GM06990 (cell line): ENCODE results near the gene ETV5.

ENCODE experiments used
- DNase-seq: peaks from one replicate; pipeline ENCODE4 v3.0.0-alpha.2; 2011; ENCODE audit not compliant: insufficient read length; ENCODE audit errors: extremely low read depth
- H3K27me3 ChIP-seq: replicated peaks from 2 replicates; pipeline ENCODE4 v1.6.0; 2011; ENCODE audit warnings: low read length; ENCODE audit not compliant: control insufficient read depth, insufficient read depth
- H3K36me3 ChIP-seq: 2 replicates; pipeline ENCODE4 v1.5.1; 2011; ENCODE audit warnings: low read length; ENCODE audit not compliant: control insufficient read depth, insufficient read depth
- H3K4me3 ChIP-seq: replicated peaks from 2 replicates; pipeline ENCODE4 v1.5.1; 2011; ENCODE audit warnings: low read depth, mild to moderate bottlenecking, control low read depth, low read length
- TF ChIP-seq, protein P1 (sequence below): IDR thresholded peaks from 2 replicates; pipeline ENCODE4 v1.5.1; 2011; ENCODE audit warnings: low read length, control low read depth, mild to moderate bottlenecking, inconsistent platforms; ENCODE audit not compliant: insufficient read depth, poor library complexity, severe bottlenecking

ETV5 gene

DNA sequence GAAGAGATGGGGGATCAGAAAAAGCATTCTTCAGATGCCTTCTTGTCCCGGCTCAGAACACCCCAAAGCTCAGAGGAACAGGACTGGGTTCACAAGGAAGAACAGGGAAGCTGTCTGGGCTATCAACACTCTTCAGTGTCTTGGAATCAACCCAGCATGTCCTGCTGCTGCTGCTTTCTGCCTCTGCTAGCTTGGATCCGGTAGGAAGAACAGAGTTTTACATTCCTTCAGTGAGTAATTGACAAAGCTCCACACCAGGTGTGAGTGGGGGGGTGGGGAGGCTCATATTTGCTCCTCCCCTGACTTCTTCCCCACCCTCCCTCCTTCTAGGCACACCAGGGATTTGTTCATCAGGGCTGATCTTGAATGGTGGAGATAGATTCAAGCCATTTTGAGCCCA, 13.1 kb upstream of the ETV5 start:
- TF ChIP-seq, protein P1, sequence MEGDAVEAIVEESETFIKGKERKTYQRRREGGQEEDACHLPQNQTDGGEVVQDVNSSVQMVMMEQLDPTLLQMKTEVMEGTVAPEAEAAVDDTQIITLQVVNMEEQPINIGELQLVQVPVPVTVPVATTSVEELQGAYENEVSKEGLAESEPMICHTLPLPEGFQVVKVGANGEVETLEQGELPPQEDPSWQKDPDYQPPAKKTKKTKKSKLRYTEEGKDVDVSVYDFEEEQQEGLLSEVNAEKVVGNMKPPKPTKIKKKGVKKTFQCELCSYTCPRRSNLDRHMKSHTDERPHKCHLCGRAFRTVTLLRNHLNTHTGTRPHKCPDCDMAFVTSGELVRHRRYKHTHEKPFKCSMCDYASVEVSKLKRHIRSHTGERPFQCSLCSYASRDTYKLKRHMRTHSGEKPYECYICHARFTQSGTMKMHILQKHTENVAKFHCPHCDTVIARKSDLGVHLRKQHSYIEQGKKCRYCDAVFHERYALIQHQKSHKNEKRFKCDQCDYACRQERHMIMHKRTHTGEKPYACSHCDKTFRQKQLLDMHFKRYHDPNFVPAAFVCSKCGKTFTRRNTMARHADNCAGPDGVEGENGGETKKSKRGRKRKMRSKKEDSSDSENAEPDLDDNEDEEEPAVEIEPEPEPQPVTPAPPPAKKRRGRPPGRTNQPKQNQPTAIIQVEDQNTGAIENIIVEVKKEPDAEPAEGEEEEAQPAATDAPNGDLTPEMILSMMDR: no peak
- no peak for DNase-seq
- Histone ChIP-seq H3K4me3 (no peak overlapping the region), H3K36me3 (no peaks in the 10 kb centered on the region), H3K27me3 (no peaks in the 10 kb centered on the region)

DNA sequence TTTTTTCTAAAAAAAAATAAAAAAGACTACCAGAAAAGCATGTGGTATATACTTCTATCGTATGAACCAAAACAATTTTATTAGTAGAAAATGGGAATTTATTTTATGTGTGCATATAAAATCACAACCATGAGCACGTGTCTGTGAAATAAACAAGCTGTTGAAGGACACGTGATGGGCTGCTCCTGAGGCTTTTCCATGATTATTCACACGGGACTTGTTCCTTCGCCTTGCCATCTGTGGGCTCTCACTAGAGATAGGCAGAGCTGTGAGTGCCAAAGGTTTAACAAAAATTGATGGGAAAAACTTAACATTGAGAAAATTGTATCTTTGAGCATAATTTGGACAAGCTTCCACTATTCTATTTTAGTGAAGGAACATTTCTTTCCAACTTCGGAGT, 12.4 kb upstream of the ETV5 start:
- TF ChIP-seq, protein P1: no peak
- no peaks in the 10 kb centered on the region for H3K36me3 ChIP-seq
- no peaks in the 10 kb centered on the region for H3K27me3 ChIP-seq
- no peak overlapping the region for H3K4me3 ChIP-seq
- no peak for DNase-seq

DNA sequence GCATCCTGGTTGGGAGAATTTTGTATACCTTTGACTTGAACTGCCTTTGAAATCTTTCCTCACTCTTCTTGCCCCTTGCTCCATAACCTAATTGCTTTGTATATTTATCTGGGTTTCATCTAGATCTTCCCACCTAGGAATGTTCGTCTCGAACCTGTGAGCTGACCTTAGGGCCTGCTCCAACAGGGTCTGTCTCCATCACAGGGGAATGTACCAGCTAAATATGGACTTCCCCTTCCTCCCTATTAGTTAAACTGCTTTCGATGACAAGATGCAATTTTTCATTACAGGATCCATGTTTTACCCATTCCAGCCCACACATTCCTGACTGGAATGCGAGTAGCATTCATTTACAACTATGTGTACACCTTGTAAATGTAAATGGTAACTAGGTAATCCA, 10.6 kb upstream of the ETV5 start:
- DNase-seq: no peak
- TF ChIP-seq, protein P1: no peak
- H3K4me3 ChIP-seq: no peak overlapping the region
- H3K36me3 ChIP-seq: no peaks in the 10 kb centered on the region
- no peaks in the 10 kb centered on the region for H3K27me3 ChIP-seq

DNA sequence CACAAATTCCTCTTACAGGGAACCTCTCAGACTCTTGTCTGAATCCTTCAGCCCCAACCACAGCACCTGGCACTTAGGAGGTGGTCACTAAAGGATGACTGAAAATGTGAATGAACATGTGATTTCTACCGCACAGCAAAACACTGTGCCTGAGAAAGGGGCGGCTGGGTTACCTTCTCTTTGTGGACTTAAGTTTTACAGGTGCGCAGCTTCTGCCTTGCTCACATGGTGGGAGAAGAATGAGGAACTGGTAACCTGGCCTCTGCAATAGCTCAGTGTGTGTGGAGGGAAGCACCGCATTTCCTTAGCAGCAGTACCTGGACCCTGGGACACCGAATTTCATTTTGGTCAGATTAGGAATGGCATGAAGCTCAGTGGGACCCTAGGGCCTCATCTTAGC, 9.8 kb upstream of the ETV5 start:
- no peak for DNase-seq

DNA sequence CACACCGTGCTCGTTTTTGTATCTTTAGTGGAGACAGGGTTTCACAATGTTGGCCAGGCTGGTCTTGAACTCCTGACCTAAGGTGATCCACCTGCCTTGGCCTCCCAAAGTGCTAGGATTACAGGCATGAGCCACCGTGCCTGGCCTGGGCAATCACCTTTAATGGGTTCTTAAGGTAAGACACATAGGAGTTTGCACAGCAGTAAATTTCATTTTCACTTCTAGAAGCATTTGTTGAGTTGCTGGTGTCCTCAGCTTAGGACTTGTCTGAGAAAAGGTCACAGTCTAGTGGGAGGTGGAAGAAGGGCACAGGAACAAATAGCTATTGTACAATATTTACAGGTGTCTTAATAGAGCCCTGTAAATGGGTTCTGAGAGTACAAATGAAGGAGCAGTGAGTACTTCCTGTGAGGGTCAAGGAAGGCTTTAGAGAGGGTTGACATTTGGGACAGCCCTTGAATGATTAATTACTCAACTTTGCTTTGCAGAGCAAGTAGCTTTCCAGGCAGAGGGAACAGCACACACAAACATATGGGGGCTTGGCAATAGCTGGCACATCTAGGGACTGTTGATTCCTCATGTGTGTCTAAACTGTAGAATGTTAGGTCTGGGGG, 8.7 kb upstream of the ETV5 start:
- DNase-seq: no peak
- H3K27me3 ChIP-seq: no peaks in the 10 kb centered on the region
- no peak overlapping the region for H3K4me3 ChIP-seq
- no peaks in the 10 kb centered on the region for H3K36me3 ChIP-seq
- TF ChIP-seq, protein P1: no peak

More for the DNA sequence above, 9.8 kb upstream of the ETV5 start:
- H3K4me3 ChIP-seq: no peak overlapping the region
- TF ChIP-seq, protein P1: no peak
- no peaks in the 10 kb centered on the region for H3K27me3 ChIP-seq
- no peaks in the 10 kb centered on the region for H3K36me3 ChIP-seq
